ENCODE data around the gene HBZ. TPM values are rescaled to one million over a fixed set of nuclear protein-coding genes. Genes with fewer than 3 reads are reported as not detected.

The HBZ gene
- total and polyA plus RNA-seq, 7 donors: 0.05 to 0.12 (median 0.11) TPM; not detected in 4

DNA sequence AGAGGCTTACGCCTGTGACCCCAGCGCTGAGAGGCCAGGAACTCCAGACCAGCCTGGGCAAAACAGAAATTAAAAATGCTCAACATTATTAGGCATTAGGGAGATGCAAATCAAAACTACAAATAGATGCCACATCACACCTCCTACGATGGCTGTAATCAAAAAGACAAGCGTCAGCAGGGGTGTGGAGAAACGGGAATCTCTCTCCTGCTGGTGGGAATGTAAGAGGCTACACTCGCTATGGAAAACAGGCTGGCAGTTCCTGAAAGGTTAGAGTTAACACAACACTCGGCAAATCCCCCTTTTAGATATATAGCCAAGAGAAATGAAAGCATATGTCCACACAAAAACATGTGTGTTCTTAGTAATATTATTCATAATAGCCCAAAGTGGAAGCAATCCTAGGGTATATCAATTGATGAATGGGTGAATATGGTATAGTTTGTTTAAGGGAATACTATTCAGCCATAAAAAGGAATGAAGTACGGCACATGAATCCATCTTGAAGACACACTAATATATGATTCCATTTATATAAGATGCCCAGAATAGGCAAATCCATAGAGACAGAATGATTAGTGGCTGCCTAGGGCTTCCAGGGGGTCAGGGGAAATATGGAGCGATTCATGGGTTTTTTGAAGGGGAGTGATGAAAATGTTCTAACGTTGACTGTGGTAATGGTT is 12.1 kb upstream of the HBZ start:
- TF ChIP-seq, protein P1, sequence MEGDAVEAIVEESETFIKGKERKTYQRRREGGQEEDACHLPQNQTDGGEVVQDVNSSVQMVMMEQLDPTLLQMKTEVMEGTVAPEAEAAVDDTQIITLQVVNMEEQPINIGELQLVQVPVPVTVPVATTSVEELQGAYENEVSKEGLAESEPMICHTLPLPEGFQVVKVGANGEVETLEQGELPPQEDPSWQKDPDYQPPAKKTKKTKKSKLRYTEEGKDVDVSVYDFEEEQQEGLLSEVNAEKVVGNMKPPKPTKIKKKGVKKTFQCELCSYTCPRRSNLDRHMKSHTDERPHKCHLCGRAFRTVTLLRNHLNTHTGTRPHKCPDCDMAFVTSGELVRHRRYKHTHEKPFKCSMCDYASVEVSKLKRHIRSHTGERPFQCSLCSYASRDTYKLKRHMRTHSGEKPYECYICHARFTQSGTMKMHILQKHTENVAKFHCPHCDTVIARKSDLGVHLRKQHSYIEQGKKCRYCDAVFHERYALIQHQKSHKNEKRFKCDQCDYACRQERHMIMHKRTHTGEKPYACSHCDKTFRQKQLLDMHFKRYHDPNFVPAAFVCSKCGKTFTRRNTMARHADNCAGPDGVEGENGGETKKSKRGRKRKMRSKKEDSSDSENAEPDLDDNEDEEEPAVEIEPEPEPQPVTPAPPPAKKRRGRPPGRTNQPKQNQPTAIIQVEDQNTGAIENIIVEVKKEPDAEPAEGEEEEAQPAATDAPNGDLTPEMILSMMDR (IDR thresholded peaks at IDR 0.05): no peak

GRCh38 chr16:142405-142967 is 10.0 kb upstream of the HBZ start:
- H3K27me3 ChIP-seq (ENCODE audit: insufficient read depth in 3 of 3, low read length in 2 of 3): peaks cover 0 to 17% (median 0%) of the 10 kb centered on the region in 3 donors
- no peak overlapping the region for H3K27ac ChIP-seq
- peaks cover 3% of the 10 kb centered on the region for H3K4me1 ChIP-seq
- no peaks in the 10 kb centered on the region for H3K36me3 ChIP-seq (ENCODE audit: insufficient read depth in 1 of 2, low read depth in 1 of 2)
- DNase-seq: no peak
- no peak for ATAC-seq
- no peaks in the 10 kb centered on the region for H3K9me3 ChIP-seq
- intact Hi-C loops (cut with DNase I): no loop called here
- 71 to 78% (median 77%) methylated on average over 11 to 12 of the region's 12 CpGs for WGBS, 3 donors
- TF ChIP-seq, protein P1 (IDR thresholded peaks at IDR 0.05): no peak
- H3K4me3 ChIP-seq: no peak overlapping the region

More for the DNA sequence above, 12.1 kb upstream of the HBZ start:
- DNase-seq (no peak), ATAC-seq (no peak)
- no peaks in the 10 kb centered on the region for H3K36me3 ChIP-seq (ENCODE audit: insufficient read depth in 1 of 2, low read depth in 1 of 2)
- H3K27ac ChIP-seq: no peak overlapping the region
- H3K4me3 ChIP-seq: no peak overlapping the region
- no peaks in the 10 kb centered on the region for H3K9me3 ChIP-seq
- intact Hi-C loops (cut with DNase I): no loop called here
- H3K4me1 ChIP-seq: peaks cover 12% of the 10 kb centered on the region
- WGBS, 3 donors: 48 to 55% (median 53%) methylated on average over 10 of the region's 10 CpGs
- peaks cover 0 to 12% (median 0%) of the 10 kb centered on the region in 3 donors for H3K27me3 ChIP-seq (ENCODE audit: insufficient read depth in 3 of 3, low read length in 2 of 3)

DNA sequence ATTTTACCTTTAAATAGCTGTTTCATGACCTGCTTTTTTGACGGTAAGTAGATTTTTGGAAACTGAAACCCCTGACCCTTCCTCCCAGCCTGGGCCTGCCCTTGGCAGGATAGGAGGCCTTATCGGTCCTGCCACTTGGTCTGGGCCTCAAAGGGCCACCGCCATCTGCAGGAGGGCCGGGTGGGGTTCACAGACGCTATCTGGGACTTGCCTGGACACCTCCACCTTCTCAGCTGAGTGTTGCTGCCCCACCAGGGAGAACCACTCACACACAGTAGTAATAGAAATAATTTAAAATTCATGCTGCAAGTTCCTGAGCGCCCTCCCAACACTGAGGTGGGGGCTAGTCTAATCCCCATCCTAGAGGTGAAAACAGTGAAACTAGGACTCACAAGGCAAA is 9.4 kb upstream of the HBZ start:
- intact Hi-C loops (cut with DNase I): no loop called here
- ATAC-seq (no peak), DNase-seq (no peak)
- WGBS, 3 donors: 76 to 81% (median 79%) methylated on average over 6 of the region's 6 CpGs
- no peaks in the 10 kb centered on the region for H3K9me3 ChIP-seq
- H3K36me3 ChIP-seq (ENCODE audit: insufficient read depth in 1 of 2, low read depth in 1 of 2): no peaks in the 10 kb centered on the region
- TF ChIP-seq, protein P1 (IDR thresholded peaks at IDR 0.05): no peak
- H3K27me3 ChIP-seq (ENCODE audit: insufficient read depth in 3 of 3, low read length in 2 of 3): peaks cover 0 to 17% (median 0%) of the 10 kb centered on the region in 3 donors
- H3K4me3 ChIP-seq: no peak overlapping the region
- H3K27ac ChIP-seq: no peak overlapping the region
- no peaks in the 10 kb centered on the region for H3K4me1 ChIP-seq

GRCh38 chr16:143456-143855 is 9.0 kb upstream of the HBZ start:
- Histone ChIP-seq H3K4me1 (no peaks in the 10 kb centered on the region), H3K27me3 (ENCODE audit: insufficient read depth in 3 of 3, low read length in 2 of 3) (peaks cover 0 to 17% (median 0%) of the 10 kb centered on the region in 3 donors), H3K27ac (no peak overlapping the region), H3K9me3 (no peaks in the 10 kb centered on the region), H3K36me3 (ENCODE audit: insufficient read depth in 1 of 2, low read depth in 1 of 2) (no peaks in the 10 kb centered on the region), H3K4me3 (no peak overlapping the region)
- ATAC-seq: no peak
- WGBS, 3 donors: 57 to 67% (median 61%) methylated on average over 6 of the region's 6 CpGs
- no peak for DNase-seq
- intact Hi-C loops (cut with DNase I): no loop called here
- TF ChIP-seq, protein P1 (IDR thresholded peaks at IDR 0.05): no peak
